K562 (cell line): ENCODE results near the gene PRKCE. TPM values are rescaled to one million over a fixed set of nuclear protein-coding genes. Genes with fewer than 3 reads are reported as not detected.

ENCODE experiments used
- DNMT1 ChIP-seq: fragments of 450-650 bp; IDR thresholded peaks from 2 replicates; pipeline ENCODE4 v1.6.1; 2016; ENCODE audit warnings: antibody characterized with exemption, mild to moderate bottlenecking
- JUND ChIP-seq, 2 experiments: IDR thresholded peaks; 2 replicates in 1 of 2; 3 replicates in 1 of 2; pipeline ENCODE4 v1.6.1; 2011; ENCODE audit warnings: borderline replicate concordance in 2 of 2, low read depth in 2 of 2, low read length in 2 of 2, improper control_type of control experiment in 1 of 2, missing biosample characterization in 1 of 2, missing genetic modification characterization in 1 of 2, missing genetic modification reagents in 1 of 2
- NR2C2 ChIP-seq, 2 experiments: fragments of 200-800 bp in 1 of 2; sonication (Bioruptor generic) in 1 of 2; sonication (generic) in 1 of 2; formaldehyde crosslinking in 1 of 2; IDR thresholded peaks; 2 replicates each; pipeline versions ENCODE4 v1.6.1 to v1.8.0; 2016 to 2022; ENCODE audit warnings: mild to moderate bottlenecking in 1 of 2, missing compliant biosample characterization in 1 of 2, missing genetic modification characterization in 1 of 2, missing genetic modification reagents in 1 of 2
- POLR2AphosphoS2 ChIP-seq: IDR thresholded peaks from 2 replicates; pipeline ENCODE4 v1.6.1; 2012; ENCODE audit warnings: low read length, improper control_type of control experiment
- RCOR1 ChIP-seq, 2 experiments: IDR thresholded peaks; 2 replicates each; pipeline ENCODE4 v1.6.1; 2012; ENCODE audit warnings: low read depth in 2 of 2, low read length in 2 of 2, borderline replicate concordance in 1 of 2, improper control_type of control experiment in 1 of 2
- SMARCA5 ChIP-seq: fragments of 450-650 bp; IDR thresholded peaks from 2 replicates; pipeline ENCODE4 v1.6.1; 2016
- SNRNP70 ChIP-seq: fragments of 200-400 bp; formaldehyde crosslinking; optimal IDR thresholded peaks from 2 replicates; pipeline ENCODE3; 2017; ENCODE audit warnings: low read depth, low read length
- polyA plus RNA-seq, 8 experiments: library from polyadenylated mRNA; depleted of rRNA in 4 of 8; stranded (reverse) in 5 of 8; unstranded in 3 of 8; fragments of >200 nt; fragmentation: Nextera tagmentation in 2 of 8; fragmentation: Illumina TruSeq in 1 of 8; extraction: Ambion mirVana in 2 of 8; extraction: Trizol in 1 of 8; gene quantifications; 2 replicates each; pipeline versions ENCODE4 v1.2.1 to v1.2.3, GENCODE V29; 2011 to 2014; ENCODE audit warnings: inconsistent platforms in 1 of 8, missing spikeins in 1 of 8
- total RNA-seq, 7 experiments: library from RNA; depleted of rRNA in 6 of 7; stranded (reverse); fragments of >200 nt in 6 of 7; fragmentation: Illumina TruSeq in 2 of 7; extraction: Trizol in 2 of 7; gene quantifications; 2 replicates each; pipeline versions ENCODE4 v1.2.1 to v1.2.3, GENCODE V29; 2011 to 2021; ENCODE audit warnings: low replicate concordance in 1 of 7
- TF ChIP-seq, protein P1 (sequence below), 2 experiments: fragments of 450-650 bp in 1 of 2; sonication (generic) in 1 of 2; formaldehyde crosslinking in 1 of 2; IDR thresholded peaks in 1 of 2; conservative IDR thresholded peaks in 1 of 2; 2 replicates each; pipeline versions ENCODE4 v1.6.1 to v1.8.1; 2016 to 2023; ENCODE audit warnings: mild to moderate bottlenecking in 2 of 2, moderate library complexity in 2 of 2, inconsistent platforms in 1 of 2, missing genetic modification reagents in 1 of 2
- TF ChIP-seq, protein P2 (sequence below): fragments of 250-450 bp; sonication (Bioruptor Pico); IDR thresholded peaks from 2 replicates; pipeline ENCODE4 v1.4.0; 2020; ENCODE audit warnings: mild to moderate bottlenecking, moderate library complexity, borderline replicate concordance
- TF ChIP-seq, protein P3 (sequence below): conservative IDR thresholded peaks from 2 replicates; pipeline ENCODE4 v1.6.1; 2011; ENCODE audit warnings: low read depth, mild to moderate bottlenecking, low read length; ENCODE audit not compliant: control insufficient read depth
- TF ChIP-seq, protein P4 (sequence below): fragments of 450-650 bp; IDR thresholded peaks from 2 replicates; pipeline ENCODE4 v1.6.1; 2016; ENCODE audit warnings: low read depth, mild to moderate bottlenecking, moderate library complexity

Gene PRKCE
- total and polyA plus RNA-seq, 9 of the 15 experiments (the other 6 are each of a cell fraction or from before 2014, with no cell fraction given): 0.06 to 1.0 (median 0.22) TPM; not detected in 1

DNA sequence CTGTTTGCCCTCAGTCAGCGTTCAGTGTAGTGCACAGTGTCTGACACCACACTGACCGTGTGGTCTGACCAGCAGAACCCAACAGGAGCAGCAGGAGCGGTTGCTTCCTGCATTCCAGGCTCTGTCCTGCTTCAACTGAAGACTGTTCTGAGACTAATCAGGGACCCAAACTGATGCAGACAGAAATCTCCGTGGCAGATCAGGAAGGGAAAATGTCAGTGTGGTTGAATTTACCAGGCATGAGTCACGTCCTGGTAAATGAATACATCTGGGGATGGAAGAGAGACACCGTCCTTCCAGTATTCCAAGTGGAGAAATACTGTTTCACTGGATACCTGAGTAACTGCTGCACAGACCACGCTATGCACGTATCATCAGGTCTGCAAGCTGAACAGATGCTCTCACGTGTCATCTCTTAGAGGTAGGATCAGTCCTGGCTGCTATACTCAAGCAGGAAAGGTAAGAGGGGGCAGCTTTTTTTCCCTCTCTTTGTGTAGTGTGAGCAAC lies 422.1 kb downstream of the PRKCE start (continued):
- 0 out of 2 replicates have a peak, but pooled peaks have one; percentile 31 for TF ChIP-seq JUND (IDR thresholded peaks at IDR 0.05; ENCODE audit: borderline replicate concordance, low read depth, low read length)
- no peak for TF ChIP-seq JUND (tag; IDR thresholded peaks at IDR 0.05; ENCODE audit: borderline replicate concordance, low read depth, low read length)
- TF ChIP-seq, protein P1, sequence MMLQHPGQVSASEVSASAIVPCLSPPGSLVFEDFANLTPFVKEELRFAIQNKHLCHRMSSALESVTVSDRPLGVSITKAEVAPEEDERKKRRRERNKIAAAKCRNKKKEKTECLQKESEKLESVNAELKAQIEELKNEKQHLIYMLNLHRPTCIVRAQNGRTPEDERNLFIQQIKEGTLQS (IDR thresholded peaks at IDR 0.05): peak; percentile 29; the same call in 1 of the 2 replicates
- TF ChIP-seq, protein P1 (CRISPR knock-in tag; conservative IDR thresholded peaks at IDR 0.05): no peak
- TF ChIP-seq, protein P2, sequence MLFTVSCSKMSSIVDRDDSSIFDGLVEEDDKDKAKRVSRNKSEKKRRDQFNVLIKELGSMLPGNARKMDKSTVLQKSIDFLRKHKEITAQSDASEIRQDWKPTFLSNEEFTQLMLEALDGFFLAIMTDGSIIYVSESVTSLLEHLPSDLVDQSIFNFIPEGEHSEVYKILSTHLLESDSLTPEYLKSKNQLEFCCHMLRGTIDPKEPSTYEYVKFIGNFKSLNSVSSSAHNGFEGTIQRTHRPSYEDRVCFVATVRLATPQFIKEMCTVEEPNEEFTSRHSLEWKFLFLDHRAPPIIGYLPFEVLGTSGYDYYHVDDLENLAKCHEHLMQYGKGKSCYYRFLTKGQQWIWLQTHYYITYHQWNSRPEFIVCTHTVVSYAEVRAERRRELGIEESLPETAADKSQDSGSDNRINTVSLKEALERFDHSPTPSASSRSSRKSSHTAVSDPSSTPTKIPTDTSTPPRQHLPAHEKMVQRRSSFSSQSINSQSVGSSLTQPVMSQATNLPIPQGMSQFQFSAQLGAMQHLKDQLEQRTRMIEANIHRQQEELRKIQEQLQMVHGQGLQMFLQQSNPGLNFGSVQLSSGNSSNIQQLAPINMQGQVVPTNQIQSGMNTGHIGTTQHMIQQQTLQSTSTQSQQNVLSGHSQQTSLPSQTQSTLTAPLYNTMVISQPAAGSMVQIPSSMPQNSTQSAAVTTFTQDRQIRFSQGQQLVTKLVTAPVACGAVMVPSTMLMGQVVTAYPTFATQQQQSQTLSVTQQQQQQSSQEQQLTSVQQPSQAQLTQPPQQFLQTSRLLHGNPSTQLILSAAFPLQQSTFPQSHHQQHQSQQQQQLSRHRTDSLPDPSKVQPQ (CRISPR knock-in tag): no peak
- no peak for TF ChIP-seq SMARCA5
- TF ChIP-seq, protein P3, sequence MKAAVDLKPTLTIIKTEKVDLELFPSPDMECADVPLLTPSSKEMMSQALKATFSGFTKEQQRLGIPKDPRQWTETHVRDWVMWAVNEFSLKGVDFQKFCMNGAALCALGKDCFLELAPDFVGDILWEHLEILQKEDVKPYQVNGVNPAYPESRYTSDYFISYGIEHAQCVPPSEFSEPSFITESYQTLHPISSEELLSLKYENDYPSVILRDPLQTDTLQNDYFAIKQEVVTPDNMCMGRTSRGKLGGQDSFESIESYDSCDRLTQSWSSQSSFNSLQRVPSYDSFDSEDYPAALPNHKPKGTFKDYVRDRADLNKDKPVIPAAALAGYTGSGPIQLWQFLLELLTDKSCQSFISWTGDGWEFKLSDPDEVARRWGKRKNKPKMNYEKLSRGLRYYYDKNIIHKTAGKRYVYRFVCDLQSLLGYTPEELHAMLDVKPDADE: no peak
- no peak for TF ChIP-seq SNRNP70
- TF ChIP-seq NR2C2 (CRISPR knock-in tag; IDR thresholded peaks at IDR 0.05): 0 out of 2 replicates have a peak, but pooled peaks have one; percentile 41
- TF ChIP-seq NR2C2 (tag; IDR thresholded peaks at IDR 0.05): no peak
- TF ChIP-seq POLR2AphosphoS2: no peak
- TF ChIP-seq DNMT1: no peak
- TF ChIP-seq RCOR1 (IDR thresholded peaks at IDR 0.05; ENCODE audit: borderline replicate concordance in 1 of 2, low read depth in 2 of 2, low read length in 2 of 2): no peak
- TF ChIP-seq, protein P4, sequence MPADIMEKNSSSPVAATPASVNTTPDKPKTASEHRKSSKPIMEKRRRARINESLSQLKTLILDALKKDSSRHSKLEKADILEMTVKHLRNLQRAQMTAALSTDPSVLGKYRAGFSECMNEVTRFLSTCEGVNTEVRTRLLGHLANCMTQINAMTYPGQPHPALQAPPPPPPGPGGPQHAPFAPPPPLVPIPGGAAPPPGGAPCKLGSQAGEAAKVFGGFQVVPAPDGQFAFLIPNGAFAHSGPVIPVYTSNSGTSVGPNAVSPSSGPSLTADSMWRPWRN: no peak
